Measurements from ENCODE around the gene FRMD8.
A peak's percentile ranks its signal among the peaks of the same experiment; 100 is the strongest.

Gene FRMD8

DNA sequence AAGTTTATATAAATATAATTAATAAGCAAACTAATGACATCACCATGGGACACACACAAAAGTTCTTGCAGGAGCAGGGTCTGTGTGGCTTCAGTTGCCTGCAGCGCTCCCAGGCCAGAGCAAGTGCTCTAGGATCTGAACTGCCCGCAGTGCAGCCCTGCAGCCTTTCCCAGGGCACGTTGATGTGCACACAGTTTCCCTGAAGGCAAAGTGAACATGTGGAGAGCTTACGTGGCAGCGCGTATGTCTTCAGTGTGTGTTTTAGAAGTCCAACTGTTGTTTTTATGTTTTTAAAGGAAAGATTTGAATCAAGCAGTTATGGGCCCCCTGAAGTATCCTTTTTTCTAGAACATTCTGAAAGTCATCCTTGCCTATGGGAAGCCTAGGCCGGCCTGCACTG, 33.1 kb upstream of the FRMD8 start:
- no peak overlapping the region for H3K4me3 ChIP-seq (ENCODE audit: control insufficient read depth, low read depth, low read length)
- TF ChIP-seq, protein P1, sequence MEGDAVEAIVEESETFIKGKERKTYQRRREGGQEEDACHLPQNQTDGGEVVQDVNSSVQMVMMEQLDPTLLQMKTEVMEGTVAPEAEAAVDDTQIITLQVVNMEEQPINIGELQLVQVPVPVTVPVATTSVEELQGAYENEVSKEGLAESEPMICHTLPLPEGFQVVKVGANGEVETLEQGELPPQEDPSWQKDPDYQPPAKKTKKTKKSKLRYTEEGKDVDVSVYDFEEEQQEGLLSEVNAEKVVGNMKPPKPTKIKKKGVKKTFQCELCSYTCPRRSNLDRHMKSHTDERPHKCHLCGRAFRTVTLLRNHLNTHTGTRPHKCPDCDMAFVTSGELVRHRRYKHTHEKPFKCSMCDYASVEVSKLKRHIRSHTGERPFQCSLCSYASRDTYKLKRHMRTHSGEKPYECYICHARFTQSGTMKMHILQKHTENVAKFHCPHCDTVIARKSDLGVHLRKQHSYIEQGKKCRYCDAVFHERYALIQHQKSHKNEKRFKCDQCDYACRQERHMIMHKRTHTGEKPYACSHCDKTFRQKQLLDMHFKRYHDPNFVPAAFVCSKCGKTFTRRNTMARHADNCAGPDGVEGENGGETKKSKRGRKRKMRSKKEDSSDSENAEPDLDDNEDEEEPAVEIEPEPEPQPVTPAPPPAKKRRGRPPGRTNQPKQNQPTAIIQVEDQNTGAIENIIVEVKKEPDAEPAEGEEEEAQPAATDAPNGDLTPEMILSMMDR (conservative IDR thresholded peaks at IDR 0.05; ENCODE audit: control insufficient read depth, insufficient read depth, low read depth, low read length): no peak
- no peak for DNase-seq (ENCODE audit: low read depth)

DNA sequence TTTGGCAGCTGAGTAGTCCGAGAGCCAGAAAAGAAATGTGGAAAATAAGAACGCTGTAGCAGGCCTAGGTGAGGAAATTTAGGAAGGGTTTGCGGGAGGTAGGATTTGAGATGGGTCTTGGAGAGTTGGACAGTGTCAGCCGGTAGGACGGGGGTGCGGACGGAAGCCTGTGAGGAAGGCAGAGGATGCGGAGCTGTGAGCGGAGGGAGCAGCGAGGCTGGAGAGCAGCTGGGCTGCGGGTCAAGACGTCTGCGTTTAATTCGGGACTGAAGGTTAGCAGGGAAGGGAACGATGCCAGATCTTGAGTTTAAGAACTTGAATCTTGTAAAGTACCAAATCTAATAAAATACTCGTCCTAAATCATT, 32.6 kb upstream of the FRMD8 start:
- H3K4me3 ChIP-seq (ENCODE audit: control insufficient read depth, low read depth, low read length): peak overlapping the region; percentile 69
- no peak for DNase-seq (ENCODE audit: low read depth)
- TF ChIP-seq, protein P1 (conservative IDR thresholded peaks at IDR 0.05; ENCODE audit: control insufficient read depth, insufficient read depth, low read depth, low read length): no peak

DNA sequence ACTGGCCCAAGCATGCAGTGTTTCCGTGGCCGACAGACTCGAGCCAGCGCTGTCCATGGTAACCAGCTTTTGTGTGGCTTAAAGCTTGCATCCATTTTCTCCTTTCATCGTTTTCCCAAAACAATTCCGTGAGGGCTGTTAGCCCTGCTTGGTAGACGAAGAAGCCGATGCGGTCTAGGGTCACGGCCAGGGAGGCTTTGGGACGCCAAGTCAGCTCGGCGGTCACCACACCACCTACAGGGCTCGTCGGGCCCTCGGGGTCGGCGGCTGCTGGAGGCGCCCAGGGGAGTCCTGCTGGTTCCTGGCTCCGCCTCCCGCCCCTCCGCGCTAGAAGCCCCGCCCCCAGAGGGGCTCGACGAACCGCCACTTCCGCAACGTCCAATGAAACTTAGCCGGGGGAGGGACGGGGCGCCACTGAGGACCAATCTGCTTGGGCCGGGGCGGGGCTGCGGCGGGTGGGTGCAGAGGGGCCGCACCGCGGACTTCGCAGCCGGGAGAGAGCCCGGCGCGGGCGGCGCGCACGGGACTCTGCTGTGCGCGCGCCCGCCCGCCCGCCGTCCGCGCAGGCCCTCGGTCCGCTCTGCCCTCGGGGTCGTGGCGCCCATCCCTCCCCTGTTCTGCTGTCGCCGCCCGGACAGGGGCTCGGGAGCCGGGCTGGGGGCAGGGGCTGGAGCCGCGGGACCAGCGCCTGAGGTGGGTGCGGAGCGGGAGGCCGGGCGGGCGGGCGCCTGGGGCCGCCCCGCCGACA, 32.0 kb upstream of the FRMD8 start, which contains the start of gene TIGD3:
TSS of gene TIGD3 (plus strand) at position 487 of the 748 bp plus-strand sequence. CDS start 1,058 bp downstream, outside the sequence.
- TF ChIP-seq, protein P1 (conservative IDR thresholded peaks at IDR 0.05; ENCODE audit: control insufficient read depth, insufficient read depth, low read depth, low read length): no peak
- H3K4me3 ChIP-seq (ENCODE audit: control insufficient read depth, low read depth, low read length): peak within 1 kb of the TSS; percentile 69
- DNase-seq (ENCODE audit: low read depth): peak; percentile 87

DNA sequence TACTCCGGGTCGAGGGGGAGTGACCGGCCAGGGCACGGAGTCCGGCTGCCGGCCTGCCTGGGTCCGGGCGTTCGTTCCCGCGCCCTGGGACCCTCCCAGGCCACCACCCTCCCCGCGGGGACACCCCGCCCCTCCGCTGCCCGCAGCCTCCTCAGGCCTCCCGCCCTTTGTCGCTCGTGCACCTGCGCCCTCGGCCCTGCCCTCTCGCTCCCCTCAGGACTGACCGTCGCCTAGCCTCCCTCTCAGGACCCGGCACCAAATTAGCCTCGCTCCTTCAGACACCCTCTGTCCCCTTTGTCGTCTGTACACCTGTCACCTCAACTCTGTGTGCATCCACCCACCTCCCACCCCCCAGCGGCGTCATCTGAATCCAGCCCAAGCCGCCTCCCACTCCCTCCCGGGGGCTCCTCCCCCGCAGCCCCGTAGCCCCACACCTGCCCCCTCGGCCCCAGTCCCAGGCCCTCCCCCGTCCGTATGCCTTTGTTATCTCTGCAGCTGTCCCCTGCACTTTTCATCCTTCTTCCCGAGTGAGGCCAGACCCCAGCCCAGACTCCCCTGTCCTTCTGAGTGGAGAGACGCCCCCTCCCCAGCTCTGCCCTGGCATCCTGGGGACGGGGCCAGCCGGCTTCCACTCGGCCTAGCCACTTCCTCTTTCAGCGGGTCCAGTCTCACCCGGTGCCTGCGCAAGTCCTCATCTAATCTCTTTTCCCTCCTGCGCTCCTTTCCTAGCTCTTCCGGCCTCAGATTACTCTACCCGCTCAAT, 31.2 kb upstream of the FRMD8 start:
- TF ChIP-seq, protein P1 (conservative IDR thresholded peaks at IDR 0.05; ENCODE audit: control insufficient read depth, insufficient read depth, low read depth, low read length): no peak

DNA sequence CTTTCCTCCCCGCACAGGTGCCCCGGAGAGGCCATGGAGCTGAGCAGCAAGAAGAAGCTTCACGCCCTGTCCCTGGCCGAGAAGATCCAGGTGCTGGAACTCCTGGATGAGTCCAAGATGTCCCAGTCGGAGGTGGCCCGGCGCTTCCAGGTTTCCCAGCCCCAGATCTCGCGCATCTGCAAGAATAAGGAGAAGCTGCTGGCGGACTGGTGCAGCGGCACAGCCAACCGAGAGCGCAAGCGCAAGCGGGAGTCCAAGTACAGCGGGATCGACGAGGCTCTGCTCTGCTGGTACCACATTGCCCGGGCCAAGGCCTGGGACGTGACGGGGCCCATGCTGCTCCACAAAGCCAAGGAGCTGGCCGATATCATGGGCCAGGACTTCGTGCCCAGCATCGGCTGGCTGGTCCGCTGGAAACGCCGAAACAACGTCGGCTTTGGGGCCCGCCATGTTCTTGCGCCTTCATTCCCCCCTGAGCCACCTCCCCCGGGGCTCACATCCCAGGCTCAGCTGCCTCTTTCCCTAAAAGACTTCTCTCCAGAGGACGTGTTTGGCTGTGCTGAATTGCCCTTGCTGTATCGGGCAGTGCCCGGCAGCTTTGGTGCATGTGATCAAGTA, 30.6 kb upstream of the FRMD8 start:
- peak; percentile 43 for DNase-seq (ENCODE audit: low read depth)
- no peak overlapping the region for H3K4me3 ChIP-seq (ENCODE audit: control insufficient read depth, low read depth, low read length)
- TF ChIP-seq, protein P1 (conservative IDR thresholded peaks at IDR 0.05; ENCODE audit: control insufficient read depth, insufficient read depth, low read depth, low read length): no peak

More for the DNA sequence above, 31.2 kb upstream of the FRMD8 start:
- peak overlapping the region; percentile 26 for H3K4me3 ChIP-seq (ENCODE audit: control insufficient read depth, low read depth, low read length)
- no peak for DNase-seq (ENCODE audit: low read depth)

DNA sequence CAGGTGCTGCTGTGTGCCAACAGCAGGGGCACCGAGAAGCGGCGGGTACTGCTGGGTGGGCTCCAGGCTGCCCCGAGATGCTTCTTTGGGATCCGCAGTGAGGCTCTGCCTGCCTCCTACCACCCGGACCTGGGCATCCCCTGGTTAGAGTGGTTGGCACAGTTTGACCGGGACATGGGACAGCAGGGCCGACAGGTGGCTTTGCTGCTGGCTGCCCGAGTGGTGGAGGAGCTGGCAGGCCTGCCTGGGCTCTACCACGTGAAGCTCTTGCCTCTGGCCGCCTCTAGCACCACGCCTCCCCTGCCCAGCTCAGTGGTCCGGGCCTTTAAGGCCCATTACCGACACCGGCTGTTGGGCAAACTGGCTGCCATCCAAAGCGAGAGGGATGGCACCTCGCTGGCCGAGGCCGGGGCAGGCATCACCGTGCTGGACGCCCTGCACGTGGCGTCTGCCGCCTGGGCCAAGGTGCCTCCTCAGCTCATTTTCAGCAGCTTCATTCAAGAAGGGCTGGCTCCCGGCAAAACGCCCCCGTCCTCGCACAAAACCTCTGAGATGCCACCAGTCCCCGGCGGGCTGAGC, 30.0 kb upstream of the FRMD8 start:
- no peak for DNase-seq (ENCODE audit: low read depth)
- H3K4me3 ChIP-seq (ENCODE audit: control insufficient read depth, low read depth, low read length): no peak overlapping the region
- TF ChIP-seq, protein P1 (conservative IDR thresholded peaks at IDR 0.05; ENCODE audit: control insufficient read depth, insufficient read depth, low read depth, low read length): no peak
